K562 (cell line): Measurements from ENCODE around the gene HNRNPA2B1. TPM values are rescaled to one million over a fixed set of nuclear protein-coding genes. Genes with fewer than 3 reads are reported as not detected.

Experiments
- ATAC-seq: fragments of 200-7000 bp; cut with Tn5 transposase; 3 replicates; pipeline ENCODE4 v1.9.1; 2020; ENCODE audit warnings: moderate library complexity
- BruUV-seq: library from RNA; stranded (reverse); fragments of 400-500 nt; replicated peaks from 2 replicates; lab custom pipeline; 2021; lab: Mats Ljungman, UMichigan
- CTCF ChIA-PET: fragments of 300-600 bp; formaldehyde crosslinking; extraction: SDS; loops from one replicate; lab custom pipeline; 2021; ENCODE audit warnings: low intra/inter-chr PET ratio; lab: Yijun Ruan, JAX
- POLR2A ChIA-PET: fragments of 300-600, 350-650 bp; sonication (Branson Sonifier 250); formaldehyde crosslinking; extraction: SDS; loops from one replicate; lab custom pipeline; 2021; ENCODE audit warnings: antibody characterized with exemption, inconsistent platforms; lab: Yijun Ruan, JAX
- DNase-seq, 4 experiments: peaks; one replicate each; pipeline versions ENCODE4 v3.0.0 to v3.0.0-alpha.2; 2011 to 2018; ENCODE audit warnings: low spot score in 3 of 4, mixed read lengths in 3 of 4; ENCODE audit errors: extremely low read depth in 1 of 4
- FAIRE-seq: peaks from 2 replicates; lab custom pipeline; 2011; peaks lifted over from hg19 to GRCh38; lab: Jason Lieb, UNC
- H2AFZ ChIP-seq: 2 replicates; pipeline ENCODE4 v1.6.0; 2011; ENCODE audit warnings: low read depth, low read length, control low read depth, inconsistent platforms
- H3K27ac ChIP-seq: fragments of 200-600 bp; 3 replicates; pipeline ENCODE4 v1.8.0; 2011; ENCODE audit warnings: low read depth, mild to moderate bottlenecking, control low read depth, inconsistent platforms, low read length, moderate library complexity, mixed read lengths; ENCODE audit errors: extremely low read depth
- H3K27me3 ChIP-seq, 2 experiments: fragments of 300-600 bp in 1 of 2; 2 replicates in 1 of 2; 3 replicates in 1 of 2; pipeline versions ENCODE4 v1.6.0 to v1.8.0; 2011; ENCODE audit warnings: inconsistent platforms in 2 of 2, low read length in 2 of 2, mild to moderate bottlenecking in 1 of 2, mixed read lengths in 1 of 2, moderate library complexity in 1 of 2; ENCODE audit not compliant: control insufficient read depth in 2 of 2, insufficient read depth in 2 of 2
- H3K36me3 ChIP-seq: fragments of 300-600 bp; 3 replicates; pipeline ENCODE4 v1.8.0; 2011; ENCODE audit warnings: mild to moderate bottlenecking, low read length, inconsistent platforms; ENCODE audit not compliant: control insufficient read depth, insufficient read depth
- H3K4me1 ChIP-seq, 2 experiments: fragments of 200-600 bp in 1 of 2; replicated peaks in 1 of 2; 2 replicates in 1 of 2; 3 replicates in 1 of 2; pipeline versions ENCODE4 v1.5.1 to v1.8.0; 2011; ENCODE audit warnings: inconsistent platforms in 2 of 2, low read length in 2 of 2, mild to moderate bottlenecking in 1 of 2, mixed read lengths in 1 of 2, moderate library complexity in 1 of 2; ENCODE audit not compliant: control insufficient read depth in 2 of 2, insufficient read depth in 2 of 2
- H3K4me2 ChIP-seq: 2 replicates; pipeline ENCODE4 v1.6.1; 2011; ENCODE audit warnings: low read length, control low read depth, inconsistent platforms, mixed read lengths; ENCODE audit not compliant: insufficient read depth
- H3K4me3 ChIP-seq: fragments of 200-600 bp; sonication (generic), shearing (Covaris generic); 2 replicates; pipeline ENCODE4 v1.5.1; 2016; ENCODE audit warnings: control low read depth, inconsistent platforms
- H3K79me2 ChIP-seq: fragments of 200-600 bp; 3 replicates; pipeline ENCODE4 v1.8.0; 2011; ENCODE audit warnings: low read length, inconsistent platforms; ENCODE audit not compliant: control insufficient read depth, insufficient read depth
- H3K9ac ChIP-seq, 2 experiments: 2 replicates each; pipeline versions ENCODE4 v1.6.0 to v1.6.1; 2011; ENCODE audit warnings: low read depth in 2 of 2, low read length in 2 of 2, control low read depth in 1 of 2, inconsistent platforms in 1 of 2, mild to moderate bottlenecking in 1 of 2, mixed read lengths in 1 of 2; ENCODE audit not compliant: insufficient read depth in 1 of 2
- H3K9me1 ChIP-seq: one replicate; pipeline ENCODE4 v1.6.0; 2011; ENCODE audit warnings: inconsistent platforms, mild to moderate bottlenecking, low read length, moderate library complexity; ENCODE audit not compliant: control insufficient read depth, insufficient read depth
- H3K9me3 ChIP-seq: replicated peaks from 2 replicates; pipeline ENCODE4 v1.5.1; 2011; ENCODE audit warnings: low read depth, low read length, inconsistent platforms; ENCODE audit not compliant: control insufficient read depth, insufficient read depth
- H4K20me1 ChIP-seq: replicated peaks from 2 replicates; pipeline ENCODE4 v1.6.1; 2011; ENCODE audit warnings: low read length, inconsistent platforms, mixed read lengths; ENCODE audit not compliant: control insufficient read depth, insufficient read depth
- BCL6 ChIP-seq: fragments of 250-450 bp; sonication (Bioruptor Pico); IDR thresholded peaks from 2 replicates; pipeline ENCODE4 v1.4.0; 2020
- BRD4 ChIP-seq: fragments of 200-600 bp; sonication (generic); IDR thresholded peaks from 2 replicates; pipeline ENCODE4 v1.6.1; 2017; ENCODE audit warnings: inconsistent platforms
- DMBX1 ChIP-seq: fragments of 250-450 bp; sonication (Bioruptor Pico); IDR thresholded peaks from 2 replicates; pipeline ENCODE4 v1.8.0; 2022; ENCODE audit warnings: inconsistent platforms, mild to moderate bottlenecking, moderate library complexity, borderline replicate concordance
- FOXA1 ChIP-seq: fragments of 450-650 bp; IDR thresholded peaks from 2 replicates; pipeline ENCODE4 v1.6.1; 2016; ENCODE audit warnings: mild to moderate bottlenecking, borderline replicate concordance
- HCFC1 ChIP-seq: IDR thresholded peaks from 2 replicates; pipeline ENCODE4 v1.6.1; 2012; ENCODE audit warnings: low read depth, low read length, improper control_type of control experiment
- MAFF ChIP-seq: IDR thresholded peaks from 2 replicates; pipeline ENCODE4 v1.6.1; 2012; ENCODE audit warnings: low read length, improper control_type of control experiment
- MAFG ChIP-seq: fragments of 450-650 bp; conservative IDR thresholded peaks from 2 replicates; pipeline ENCODE4 v1.6.1; 2016; ENCODE audit warnings: missing genetic modification characterization, missing compliant biosample characterization
- NONO ChIP-seq, 2 experiments: fragments of 200-400 bp in 1 of 2; fragments of 450-650 bp in 1 of 2; formaldehyde crosslinking in 1 of 2; IDR thresholded peaks; 2 replicates each; pipeline ENCODE4 v1.6.1; 2017; ENCODE audit warnings: low read depth in 2 of 2, mild to moderate bottlenecking in 2 of 2, moderate library complexity in 2 of 2, low read length in 1 of 2
- POLR2B ChIP-seq: fragments of 450-650 bp; IDR thresholded peaks from 2 replicates; pipeline ENCODE4 v1.6.1; 2018; ENCODE audit warnings: low read depth; ENCODE audit not compliant: partially characterized antibody
- POLR2G ChIP-seq: fragments of 200-400 bp; formaldehyde crosslinking; IDR thresholded peaks from 2 replicates; pipeline ENCODE4 v1.6.1; 2017; ENCODE audit warnings: low read depth, mild to moderate bottlenecking, antibody characterized with exemption, low read length, moderate library complexity
- POLR2H ChIP-seq: IDR thresholded peaks from 2 replicates; pipeline ENCODE4 v1.6.1; 2016; ENCODE audit warnings: missing genetic modification characterization, low read depth, mild to moderate bottlenecking, control low read depth, missing compliant biosample characterization, moderate library complexity
- PTRF ChIP-seq: fragments of 450-650 bp; IDR thresholded peaks from 2 replicates; pipeline ENCODE4 v1.6.1; 2016; ENCODE audit warnings: mild to moderate bottlenecking, missing genetic modification characterization, missing compliant biosample characterization
- RBM22 ChIP-seq: fragments of 200-400 bp; formaldehyde crosslinking; IDR thresholded peaks from 2 replicates; pipeline ENCODE4 v1.6.1; 2018; ENCODE audit warnings: low read length, low read depth; ENCODE audit not compliant: poor library complexity, severe bottlenecking
- SLC30A9 ChIP-seq: fragments of 250-450 bp; sonication (Bioruptor Pico); IDR thresholded peaks from 2 replicates; pipeline ENCODE4 v1.8.0; 2022; ENCODE audit warnings: mild to moderate bottlenecking, moderate library complexity
- SMAD2 ChIP-seq: fragments of 150-350 bp; IDR thresholded peaks from 2 replicates; pipeline ENCODE4 v1.6.1; 2014; ENCODE audit warnings: low read depth, mild to moderate bottlenecking, low read length
- TBL1XR1 ChIP-seq, 2 experiments: IDR thresholded peaks; 2 replicates each; pipeline ENCODE4 v1.6.1; 2012; ENCODE audit warnings: improper control_type of control experiment in 2 of 2, low read length in 2 of 2, mild to moderate bottlenecking in 1 of 2
- TOE1 ChIP-seq, 2 experiments: fragments of 450-650 bp in 1 of 2; sonication (generic) in 1 of 2; formaldehyde crosslinking in 1 of 2; IDR thresholded peaks; 2 replicates each; pipeline versions ENCODE4 v1.7.1 to v1.8.0; 2016 to 2022; ENCODE audit warnings: borderline replicate concordance in 2 of 2, mild to moderate bottlenecking in 2 of 2, antibody characterized with exemption in 1 of 2, inconsistent platforms in 1 of 2, low read depth in 1 of 2, missing genetic modification reagents in 1 of 2, moderate library complexity in 1 of 2
- WHSC1 ChIP-seq: IDR thresholded peaks from one replicate; pipeline ENCODE4 v1.6.1; 2012; ENCODE audit warnings: low read length, control low read depth, inconsistent platforms
- ZBED1 ChIP-seq: IDR thresholded peaks from 2 replicates; pipeline ENCODE4 v1.6.1; 2014
- ZNF12 ChIP-seq: sonication (generic); formaldehyde crosslinking; IDR thresholded peaks from 2 replicates; pipeline ENCODE4 v1.4.0; 2020; ENCODE audit warnings: mild to moderate bottlenecking, missing genetic modification reagents
- ZNF384 ChIP-seq: IDR thresholded peaks from 2 replicates; pipeline ENCODE4 v1.6.1; 2012; ENCODE audit warnings: low read depth, low read length, improper control_type of control experiment
- ZNF668 ChIP-seq: fragments of 250-450 bp; sonication (Bioruptor Pico); IDR thresholded peaks from 2 replicates; pipeline ENCODE4 v1.8.0; 2022; ENCODE audit warnings: mild to moderate bottlenecking, inconsistent platforms
- WGBS: fragments of 100-300 bp; shearing (Covaris generic); methylation state at CpG from one replicate; pipeline ENCODE4 v1.1.6; 2016; ENCODE audit warnings: low coverage, mixed read lengths; ENCODE audit not compliant: insufficient coverage; ENCODE audit errors: missing lambda C conversion rate; 5-methylcytosine and 5-hydroxymethylcytosine counted together
- in situ Hi-C: fragments of 300-500 bp; cut with MboI; formaldehyde crosslinking; loops from 4 replicates; pipeline ENCODE4 v1.15.0; 2018; ENCODE audit warnings: inconsistent platforms, mixed read lengths
- intact Hi-C: fragments of 100-400 bp; cut with micrococcal nuclease; formaldehyde crosslinking; loops from 2 replicates; pipeline ENCODE4 v1.14.2; 2022
- polyA plus RNA-seq, 8 experiments: library from polyadenylated mRNA; depleted of rRNA in 4 of 8; stranded (reverse) in 5 of 8; unstranded in 3 of 8; fragments of >200 nt; fragmentation: Nextera tagmentation in 2 of 8; fragmentation: Illumina TruSeq in 1 of 8; extraction: Ambion mirVana in 2 of 8; extraction: Trizol in 1 of 8; gene quantifications; 2 replicates each; pipeline versions ENCODE4 v1.2.1 to v1.2.3, GENCODE V29; 2011 to 2014; ENCODE audit warnings: inconsistent platforms in 1 of 8, missing spikeins in 1 of 8
- total RNA-seq, 7 experiments: library from RNA; depleted of rRNA in 6 of 7; stranded (reverse); fragments of >200 nt in 6 of 7; fragmentation: Illumina TruSeq in 2 of 7; extraction: Trizol in 2 of 7; gene quantifications; 2 replicates each; pipeline versions ENCODE4 v1.2.1 to v1.2.3, GENCODE V29; 2011 to 2021; ENCODE audit warnings: low replicate concordance in 1 of 7
- TF ChIP-seq, protein P1 (sequence below): fragments of 250-450 bp; sonication (Bioruptor Pico); IDR thresholded peaks from 2 replicates; pipeline ENCODE4 v1.8.0; 2022; ENCODE audit warnings: moderate library complexity, mild to moderate bottlenecking, inconsistent platforms

Gene HNRNPA2B1
- total and polyA plus RNA-seq, 9 of the 15 experiments (the other 6 are each of a cell fraction or from before 2014, with no cell fraction given) = 630 to 1,989 (median 865) TPM

DNA sequence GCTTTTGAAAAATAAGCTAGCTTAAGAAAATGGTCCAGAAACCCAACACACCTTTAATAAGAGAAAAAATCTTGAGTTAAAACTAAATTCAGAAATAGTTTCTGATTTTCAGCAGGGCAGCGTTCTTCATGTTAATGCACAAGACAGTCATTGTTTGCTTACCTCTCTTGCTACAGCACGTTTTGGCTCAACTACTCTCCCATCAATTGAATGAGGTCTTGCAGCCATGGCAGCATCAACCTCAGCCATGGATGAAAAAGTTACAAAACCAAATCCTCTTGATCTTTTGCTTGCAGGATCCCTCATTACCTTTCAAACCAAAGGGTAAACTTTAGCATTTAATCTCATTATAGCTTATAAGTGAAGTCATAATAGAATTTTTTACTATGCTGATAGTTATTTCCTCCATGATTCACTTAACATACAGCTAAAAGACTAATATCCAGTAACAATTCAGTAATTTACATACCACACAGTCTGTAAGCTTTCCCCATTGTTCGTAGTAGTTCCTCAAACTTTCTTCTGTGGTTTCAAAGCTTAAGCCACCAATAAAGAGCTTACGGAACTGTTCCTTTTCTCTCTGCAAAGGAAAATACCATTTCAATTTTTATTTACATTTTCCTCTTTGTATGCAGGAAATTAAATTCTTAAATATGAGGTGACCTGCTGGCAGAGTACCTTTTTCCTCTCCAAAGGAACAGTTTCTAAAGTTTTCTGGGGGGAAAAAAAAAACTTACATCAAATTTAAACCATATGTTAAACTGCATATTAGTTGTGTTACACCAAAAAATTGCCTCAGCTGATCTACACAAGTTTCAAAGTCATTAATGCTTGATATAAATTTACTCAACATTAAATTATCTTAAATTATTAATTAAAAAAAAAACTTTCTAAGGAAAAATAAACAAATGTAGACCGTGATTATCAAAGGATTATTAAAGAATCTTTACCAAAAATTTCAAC lies 3.1 kb downstream of the HNRNPA2B1 start:
- peak overlapping the region; percentile 89 for H3K4me2 ChIP-seq
- peaks cover 72% of the 10 kb centered on the region for H3K36me3 ChIP-seq
- no peaks in the 10 kb centered on the region for H3K9me1 ChIP-seq
- peak overlapping the region; percentile 97; the same call in 2 of the 3 replicates for H3K27ac ChIP-seq
- DNase-seq = peak in 1 of 4 experiments; percentile 21
- H3K79me2 ChIP-seq = peaks cover 93% of the 10 kb centered on the region
- in situ Hi-C loops = loop anchor here (5.0 kb wide), 1 partner anchor 90 kb away; no protein-coding TSS in a partner anchor
- H3K4me1 ChIP-seq = peaks cover 3 to 30% of the 10 kb centered on the region in 2 experiments; a peak in 3 of 5 replicates
- intact Hi-C loops = no loop called here
- H3K9ac ChIP-seq = peak overlapping the region in 1 of 2 experiments; percentile 99; a peak in 2 of 4 replicates
- H3K27me3 ChIP-seq = no peaks in the 10 kb centered on the region
- peak overlapping the region; percentile 76 for H3K4me3 ChIP-seq
- ATAC-seq = no peak
- ChIA-PET POLR2A (interaction anchor here (0.6 to 5.1 kb wide), 25 partner anchors 9 to 495 kb away, joined by 3 to 80 read pairs (median 5); partner anchors contain the start of genes NFE2L3 and SNX10), CTCF (interaction anchor here (0.6 to 1.7 kb wide), 3 partner anchors 9 to 107 kb away, joined by 3 to 10 read pairs (median 3); no protein-coding TSS in a partner anchor)
- no peaks in the 10 kb centered on the region for H3K9me3 ChIP-seq
- BruUV-seq = TSS peak; percentile 35
- no peak for FAIRE-seq
- WGBS = 7% methylated on average over 5 of the region's 5 CpGs
- H4K20me1 ChIP-seq = peaks cover 68% of the 10 kb centered on the region
- no peak overlapping the region for H2AFZ ChIP-seq
- TF ChIP-seq MAFF = peak; percentile 16; the same call in 1 of the 2 replicates
- no peak for TF ChIP-seq PTRF (tag)
- TF ChIP-seq HCFC1 = no peak
- peak; percentile 7 for TF ChIP-seq POLR2B
- no peak for TF ChIP-seq ZNF668 (CRISPR knock-in tag)
- TF ChIP-seq, protein P1, sequence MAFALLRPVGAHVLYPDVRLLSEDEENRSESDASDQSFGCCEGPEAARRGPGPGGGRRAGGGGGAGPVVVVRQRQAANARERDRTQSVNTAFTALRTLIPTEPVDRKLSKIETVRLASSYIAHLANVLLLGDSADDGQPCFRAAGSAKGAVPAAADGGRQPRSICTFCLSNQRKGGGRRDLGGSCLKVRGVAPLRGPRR (CRISPR knock-in tag) = no peak
- TF ChIP-seq ZBED1 = no peak
- no peak for TF ChIP-seq WHSC1
- no peak; the same call in 1 of the 2 replicates for TF ChIP-seq POLR2G
- no peak for TF ChIP-seq SLC30A9 (CRISPR knock-in tag)
- TF ChIP-seq BCL6 (CRISPR knock-in tag) = no peak
- TF ChIP-seq MAFG (tag) = no peak
- no peak for TF ChIP-seq SMAD2
- TF ChIP-seq FOXA1 = no peak
- TF ChIP-seq TOE1 (IDR thresholded peaks at IDR 0.05; ENCODE audit: borderline replicate concordance) = no peak
- no peak for TF ChIP-seq TOE1 (CRISPR knock-in tag; IDR thresholded peaks at IDR 0.05; ENCODE audit: borderline replicate concordance, low read depth)
- no peak for TF ChIP-seq BRD4
- no peak for TF ChIP-seq ZNF12 (CRISPR knock-in tag)
- TF ChIP-seq DMBX1 (CRISPR knock-in tag) = no peak
- TF ChIP-seq RBM22 = no peak
- TF ChIP-seq TBL1XR1 (IDR thresholded peaks at IDR 0.05; ENCODE audit: low read length in 2 of 2) = peak in 1 of 2 experiments; percentile 7; a peak in 1 of 4 replicates
- TF ChIP-seq ZNF384 = no peak
- TF ChIP-seq NONO (IDR thresholded peaks at IDR 0.05; ENCODE audit: low read depth in 2 of 2, low read length in 1 of 2) = no peak
- TF ChIP-seq POLR2H = peak; percentile 68
